ENCODE data around the gene CCR2.

DNA sequence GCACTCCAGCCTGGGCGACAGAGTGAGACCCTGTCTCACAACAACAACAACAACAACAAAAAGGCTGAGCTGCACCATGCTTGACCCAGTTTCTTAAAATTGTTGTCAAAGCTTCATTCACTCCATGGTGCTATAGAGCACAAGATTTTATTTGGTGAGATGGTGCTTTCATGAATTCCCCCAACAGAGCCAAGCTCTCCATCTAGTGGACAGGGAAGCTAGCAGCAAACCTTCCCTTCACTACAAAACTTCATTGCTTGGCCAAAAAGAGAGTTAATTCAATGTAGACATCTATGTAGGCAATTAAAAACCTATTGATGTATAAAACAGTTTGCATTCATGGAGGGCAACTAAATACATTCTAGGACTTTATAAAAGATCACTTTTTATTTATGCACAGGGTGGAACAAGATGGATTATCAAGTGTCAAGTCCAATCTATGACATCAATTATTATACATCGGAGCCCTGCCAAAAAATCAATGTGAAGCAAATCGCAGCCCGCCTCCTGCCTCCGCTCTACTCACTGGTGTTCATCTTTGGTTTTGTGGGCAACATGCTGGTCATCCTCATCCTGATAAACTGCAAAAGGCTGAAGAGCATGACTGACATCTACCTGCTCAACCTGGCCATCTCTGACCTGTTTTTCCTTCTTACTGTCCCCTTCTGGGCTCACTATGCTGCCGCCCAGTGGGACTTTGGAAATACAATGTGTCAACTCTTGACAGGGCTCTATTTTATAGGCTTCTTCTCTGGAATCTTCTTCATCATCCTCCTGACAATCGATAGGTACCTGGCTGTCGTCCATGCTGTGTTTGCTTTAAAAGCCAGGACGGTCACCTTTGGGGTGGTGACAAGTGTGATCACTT is 18.8 kb downstream of the CCR2 start:
- TF ChIP-seq, protein P1, sequence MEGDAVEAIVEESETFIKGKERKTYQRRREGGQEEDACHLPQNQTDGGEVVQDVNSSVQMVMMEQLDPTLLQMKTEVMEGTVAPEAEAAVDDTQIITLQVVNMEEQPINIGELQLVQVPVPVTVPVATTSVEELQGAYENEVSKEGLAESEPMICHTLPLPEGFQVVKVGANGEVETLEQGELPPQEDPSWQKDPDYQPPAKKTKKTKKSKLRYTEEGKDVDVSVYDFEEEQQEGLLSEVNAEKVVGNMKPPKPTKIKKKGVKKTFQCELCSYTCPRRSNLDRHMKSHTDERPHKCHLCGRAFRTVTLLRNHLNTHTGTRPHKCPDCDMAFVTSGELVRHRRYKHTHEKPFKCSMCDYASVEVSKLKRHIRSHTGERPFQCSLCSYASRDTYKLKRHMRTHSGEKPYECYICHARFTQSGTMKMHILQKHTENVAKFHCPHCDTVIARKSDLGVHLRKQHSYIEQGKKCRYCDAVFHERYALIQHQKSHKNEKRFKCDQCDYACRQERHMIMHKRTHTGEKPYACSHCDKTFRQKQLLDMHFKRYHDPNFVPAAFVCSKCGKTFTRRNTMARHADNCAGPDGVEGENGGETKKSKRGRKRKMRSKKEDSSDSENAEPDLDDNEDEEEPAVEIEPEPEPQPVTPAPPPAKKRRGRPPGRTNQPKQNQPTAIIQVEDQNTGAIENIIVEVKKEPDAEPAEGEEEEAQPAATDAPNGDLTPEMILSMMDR (tag by site-specific recombination; IDR thresholded peaks at IDR 0.05), result 0 out of 2 replicates have a peak, but pooled peaks have one; percentile 9
- TF ChIP-seq KLF7 (tag by site-specific recombination; IDR thresholded peaks at IDR 0.05; ENCODE audit: borderline replicate concordance), result no peak
- TF ChIP-seq ZNF664 (tag by site-specific recombination; IDR thresholded peaks at IDR 0.05), result no peak
- TF ChIP-seq BCL11A (tag by site-specific recombination; IDR thresholded peaks at IDR 0.05; ENCODE audit: low read depth), result no peak
- TF ChIP-seq YY1 (tag by site-specific recombination; IDR thresholded peaks at IDR 0.05), result no peak
- TF ChIP-seq, protein P2, sequence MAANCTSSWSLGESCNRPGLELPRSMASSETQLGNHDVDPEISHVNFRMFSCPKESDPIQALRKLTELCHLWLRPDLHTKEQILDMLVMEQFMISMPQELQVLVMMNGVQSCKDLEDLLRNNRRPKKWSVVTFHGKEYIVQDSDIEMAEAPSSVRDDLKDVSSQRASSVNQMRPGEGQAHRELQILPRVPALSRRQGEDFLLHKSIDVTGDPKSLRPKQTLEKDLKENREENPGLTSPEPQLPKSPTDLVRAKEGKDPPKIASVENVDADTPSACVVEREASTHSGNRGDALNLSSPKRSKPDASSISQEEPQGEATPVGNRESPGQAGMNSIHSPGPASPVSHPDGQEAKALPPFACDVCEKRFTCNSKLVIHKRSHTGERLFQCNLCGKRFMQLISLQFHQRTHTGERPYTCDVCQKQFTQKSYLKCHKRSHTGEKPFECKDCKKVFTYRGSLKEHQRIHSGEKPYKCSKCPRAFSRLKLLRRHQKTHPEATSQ (tag by site-specific recombination; IDR thresholded peaks at IDR 0.05), result no peak

Measured in HEK293 (cell line).